ENCODE data around the gene SKIC3. TPM values are rescaled to one million over a fixed set of nuclear protein-coding genes. Genes with fewer than 3 reads are reported as not detected.

SKIC3 gene
- 65.4 and 71.6 TPM in 2 replicates for total RNA-seq (2014; rRNA removed; shearing (Covaris generic))

DNA sequence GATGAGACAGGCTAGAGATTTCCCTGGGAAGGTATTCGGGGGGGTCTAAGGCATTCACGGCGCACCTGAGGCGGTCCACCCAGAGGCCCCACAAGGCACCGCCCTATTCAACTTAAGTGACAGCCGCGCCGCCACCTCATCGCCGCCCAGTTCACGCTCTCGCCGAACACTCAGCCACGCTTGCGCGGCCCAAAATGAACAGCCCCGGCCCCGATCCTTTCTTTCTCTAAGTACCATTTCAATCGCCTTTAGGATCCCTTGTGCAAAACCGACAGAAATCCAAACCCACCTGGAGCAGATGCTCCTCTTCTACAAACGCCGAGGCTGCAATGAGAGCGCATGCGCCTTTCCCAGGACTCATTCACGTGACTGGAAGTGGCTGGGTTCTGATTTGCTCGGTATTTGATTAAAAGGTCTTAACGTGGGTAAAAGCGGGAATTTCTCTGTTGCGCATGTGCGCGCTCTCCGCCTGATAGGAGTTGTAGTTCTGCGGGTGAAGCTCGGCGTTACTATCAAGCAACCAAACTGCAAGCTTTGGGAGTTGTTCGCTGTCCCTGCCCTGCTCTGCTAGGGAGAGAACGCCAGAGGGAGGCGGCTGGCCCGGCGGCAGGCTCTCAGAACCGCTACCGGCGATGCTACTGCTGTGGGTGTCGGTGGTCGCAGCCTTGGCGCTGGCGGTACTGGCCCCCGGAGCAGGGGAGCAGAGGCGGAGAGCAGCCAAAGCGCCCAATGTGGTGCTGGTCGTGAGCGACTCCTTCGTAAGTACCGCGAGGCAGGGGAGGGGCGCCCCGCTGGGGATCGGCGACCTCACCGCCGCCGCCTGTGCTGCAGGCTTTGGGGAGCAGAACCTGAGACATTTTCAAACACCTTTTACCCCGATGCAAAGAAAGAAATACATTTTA lies at the start of gene SKIC3, which contains the start of gene ARSK:
SKIC3 (minus strand) TSS at position 331 of the 902 bp plus-strand sequence. CDS start 7,827 bp downstream, outside the sequence.
ARSK (plus strand) TSS at position 455 of the 902 bp plus-strand sequence; CDS start at position 633, 178 bp downstream.
- no peaks in the 10 kb centered on the region for H3K9me3 ChIP-seq (replicated peaks)

DNA sequence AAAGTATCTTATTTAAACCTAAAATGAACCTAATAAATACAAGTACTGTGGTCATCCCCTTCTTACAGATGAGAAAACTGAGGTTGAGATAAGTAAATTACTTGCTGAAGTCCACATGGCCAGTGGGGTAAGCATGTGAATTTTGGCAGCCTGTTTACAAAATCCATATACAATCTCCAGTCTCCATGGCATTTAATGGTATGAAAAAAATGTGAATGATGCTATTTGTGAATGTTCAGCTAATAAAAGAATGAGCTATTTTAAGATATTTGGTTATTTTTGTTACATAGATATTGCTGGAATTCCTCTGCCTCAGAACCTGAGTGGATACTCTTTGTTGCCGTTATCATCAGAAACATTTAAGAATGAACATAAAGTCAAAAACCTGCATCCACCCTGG lies 45.8 kb upstream of the SKIC3 start:
- no peak for DNase-seq
- H3K9me3 ChIP-seq (replicated peaks) = no peaks in the 10 kb centered on the region
- no peak overlapping the region for H3K4me3 ChIP-seq
- peaks cover 5% of the 10 kb centered on the region for H3K36me3 ChIP-seq
- no peaks in the 10 kb centered on the region for H3K4me1 ChIP-seq
- H3K27ac ChIP-seq = no peak overlapping the region
- no peaks in the 10 kb centered on the region for H3K27me3 ChIP-seq

More for the DNA sequence above, at the start of gene SKIC3, which contains the start of gene ARSK:
- Histone ChIP-seq H3K4me1 (no peaks in the 10 kb centered on the region), H3K27ac (peak within 1 kb of the TSS; percentile 61), H3K4me3 (peak within 1 kb of the TSS; percentile 78), H3K36me3 (peaks cover 4% of the 10 kb centered on the region; the same call in 1 of the 2 replicates), H3K27me3 (no peaks in the 10 kb centered on the region)
- DNase-seq = peak; percentile 94 to 99

DNA sequence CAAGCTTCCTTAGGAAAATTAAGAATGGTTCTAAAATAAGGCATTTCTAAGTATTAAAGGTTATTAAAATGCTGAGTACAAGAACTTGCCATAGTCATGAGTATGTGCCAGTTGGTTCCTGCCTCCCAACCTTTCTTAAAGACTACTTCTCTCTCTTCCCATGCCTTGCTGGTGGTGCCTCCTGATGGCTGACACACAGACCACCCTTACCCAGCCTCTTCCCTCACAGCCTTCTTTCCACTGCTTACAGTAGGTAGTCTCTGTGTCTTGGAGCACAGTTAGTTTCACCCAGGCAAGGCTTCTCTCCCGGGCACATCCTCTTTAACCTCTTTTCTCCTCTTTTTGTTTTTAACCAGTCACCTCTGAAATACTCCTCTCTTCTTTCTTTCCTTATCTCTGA lies 44.5 kb upstream of the SKIC3 start:
- DNase-seq = no peak
- no peaks in the 10 kb centered on the region for H3K4me1 ChIP-seq
- peaks cover 4% of the 10 kb centered on the region for H3K36me3 ChIP-seq
- no peak overlapping the region for H3K4me3 ChIP-seq
- H3K9me3 ChIP-seq (replicated peaks) = no peaks in the 10 kb centered on the region
- H3K27me3 ChIP-seq = no peaks in the 10 kb centered on the region
- no peak overlapping the region for H3K27ac ChIP-seq

DNA sequence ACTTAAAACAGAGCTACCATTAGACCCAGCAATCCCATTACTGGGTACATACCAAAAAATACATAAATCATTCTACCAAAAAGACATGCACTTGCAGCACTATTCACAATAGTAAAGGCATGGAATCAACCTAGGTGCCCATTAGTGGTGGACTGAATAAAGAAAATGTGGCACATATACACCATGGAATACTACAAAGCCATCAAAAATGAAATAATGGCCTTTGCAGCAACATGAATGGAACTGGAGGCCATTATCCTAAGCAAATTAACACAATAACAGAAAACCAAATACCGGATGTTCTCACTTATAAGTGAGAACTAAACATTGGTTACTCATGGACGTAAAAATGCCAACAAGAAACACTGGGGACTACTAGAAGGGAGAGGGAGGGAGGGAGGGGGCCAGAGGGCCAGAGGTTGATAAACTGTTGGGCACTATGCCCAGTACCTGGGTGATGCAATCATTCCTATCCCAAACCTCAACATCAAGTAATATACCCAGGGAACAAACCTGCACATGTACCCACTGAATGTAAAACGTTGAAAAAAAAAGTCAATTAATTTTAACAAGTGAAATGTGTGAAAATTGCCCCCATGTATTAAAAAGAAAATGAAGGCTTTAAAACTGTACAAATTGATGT lies 40.6 kb upstream of the SKIC3 start:
- DNase-seq = no peak
- H3K4me3 ChIP-seq = no peak overlapping the region
- H3K4me1 ChIP-seq = no peaks in the 10 kb centered on the region
- H3K36me3 ChIP-seq = peaks cover 4% of the 10 kb centered on the region; the same call in 1 of the 2 replicates
- no peak overlapping the region for H3K27ac ChIP-seq
- H3K9me3 ChIP-seq (replicated peaks) = no peaks in the 10 kb centered on the region
- H3K27me3 ChIP-seq = no peaks in the 10 kb centered on the region

DNA sequence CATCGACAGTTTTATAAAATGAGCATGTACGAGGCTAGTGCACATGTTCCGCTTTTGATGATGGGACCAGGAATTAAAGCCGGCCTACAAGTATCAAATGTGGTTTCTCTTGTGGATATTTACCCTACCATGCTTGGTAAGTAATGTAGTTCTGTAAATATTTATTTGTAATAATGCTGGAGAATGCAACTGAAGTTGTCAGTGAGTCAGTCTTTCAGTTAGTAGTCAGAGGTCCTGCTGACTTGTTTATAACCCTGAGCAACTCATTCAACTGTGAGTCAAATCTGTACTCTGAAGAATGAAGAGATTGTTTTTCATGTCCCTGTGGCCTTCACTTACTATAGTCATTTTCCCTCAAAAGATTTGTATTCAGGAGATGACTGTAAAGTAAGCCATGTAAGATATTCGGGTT lies 36.7 kb upstream of the SKIC3 start:
- DNase-seq = no peak
- Histone ChIP-seq H3K27ac (no peak overlapping the region), H3K36me3 (peaks cover 1% of the 10 kb centered on the region; the same call in 1 of the 2 replicates), H3K9me3 (replicated peaks) (no peaks in the 10 kb centered on the region), H3K27me3 (no peaks in the 10 kb centered on the region), H3K4me3 (no peak overlapping the region), H3K4me1 (no peaks in the 10 kb centered on the region)

DNA sequence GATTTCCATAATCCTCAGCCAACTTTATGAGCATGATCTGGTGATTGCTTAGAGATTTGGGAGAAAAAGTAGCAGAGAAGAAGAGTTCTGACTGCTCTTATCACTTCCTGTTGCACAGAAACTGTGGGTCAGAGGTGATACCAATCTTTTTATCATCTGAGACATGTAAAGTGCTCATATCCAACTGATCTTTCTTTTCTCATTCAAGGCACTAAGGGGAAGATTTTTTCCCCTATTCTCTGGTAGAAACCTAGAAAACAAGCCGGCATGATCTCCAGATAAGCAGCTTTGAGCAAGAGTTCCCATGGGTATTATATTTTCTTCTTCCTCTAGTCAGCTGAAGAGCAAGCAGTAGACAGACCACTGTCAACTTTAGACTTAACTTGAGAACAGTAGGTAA lies 36.1 kb upstream of the SKIC3 start:
- Histone ChIP-seq H3K4me1 (no peaks in the 10 kb centered on the region), H3K27me3 (no peaks in the 10 kb centered on the region), H3K9me3 (replicated peaks) (no peaks in the 10 kb centered on the region), H3K4me3 (no peak overlapping the region), H3K36me3 (no peaks in the 10 kb centered on the region), H3K27ac (no peak overlapping the region)
- no peak for DNase-seq

DNA sequence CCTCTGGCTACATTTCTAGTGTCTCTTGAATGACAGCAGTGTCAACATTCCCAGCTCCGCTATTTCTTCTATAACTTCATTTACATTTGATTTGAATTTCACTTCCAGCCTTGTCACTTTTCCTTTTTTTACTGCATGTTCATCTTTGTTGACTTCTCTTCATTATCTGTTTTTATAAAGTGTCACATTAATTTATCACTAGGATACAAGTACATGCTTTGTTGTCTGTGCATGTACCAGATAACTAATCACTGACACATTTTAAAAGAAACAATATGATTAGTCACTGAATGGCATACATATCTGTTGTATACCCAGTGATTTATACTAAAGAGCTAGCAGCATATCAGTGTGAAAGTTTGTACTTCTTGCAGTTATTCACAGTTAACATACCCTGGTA lies 29.2 kb upstream of the SKIC3 start:
- Histone ChIP-seq H3K27ac (no peak overlapping the region), H3K4me3 (no peak overlapping the region), H3K27me3 (no peaks in the 10 kb centered on the region), H3K9me3 (replicated peaks) (no peaks in the 10 kb centered on the region), H3K36me3 (no peaks in the 10 kb centered on the region), H3K4me1 (no peaks in the 10 kb centered on the region)
- no peak for DNase-seq

DNA sequence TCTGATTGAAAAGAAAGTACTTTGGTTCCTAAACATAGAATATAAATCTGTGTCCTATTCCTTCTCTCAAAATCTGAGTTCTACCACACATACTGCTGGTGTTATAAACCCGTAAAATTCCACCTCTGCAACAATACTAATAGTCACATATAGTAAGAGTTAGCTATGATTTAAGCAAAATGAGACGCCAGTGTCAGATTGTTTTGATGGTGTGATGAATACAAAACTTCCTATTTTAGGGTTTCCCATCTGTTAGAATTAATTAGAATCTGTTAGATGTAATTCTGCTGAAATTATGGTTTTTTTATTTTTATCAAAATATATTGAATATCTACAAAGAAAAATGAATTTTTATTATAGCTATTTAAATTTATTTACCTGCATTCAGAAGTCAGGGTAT lies 26.8 kb upstream of the SKIC3 start:
- H3K27ac ChIP-seq = no peak overlapping the region
- H3K27me3 ChIP-seq = no peaks in the 10 kb centered on the region
- no peak for DNase-seq
- H3K9me3 ChIP-seq (replicated peaks) = no peaks in the 10 kb centered on the region
- no peaks in the 10 kb centered on the region for H3K36me3 ChIP-seq
- H3K4me3 ChIP-seq = no peak overlapping the region
- H3K4me1 ChIP-seq = no peaks in the 10 kb centered on the region

DNA sequence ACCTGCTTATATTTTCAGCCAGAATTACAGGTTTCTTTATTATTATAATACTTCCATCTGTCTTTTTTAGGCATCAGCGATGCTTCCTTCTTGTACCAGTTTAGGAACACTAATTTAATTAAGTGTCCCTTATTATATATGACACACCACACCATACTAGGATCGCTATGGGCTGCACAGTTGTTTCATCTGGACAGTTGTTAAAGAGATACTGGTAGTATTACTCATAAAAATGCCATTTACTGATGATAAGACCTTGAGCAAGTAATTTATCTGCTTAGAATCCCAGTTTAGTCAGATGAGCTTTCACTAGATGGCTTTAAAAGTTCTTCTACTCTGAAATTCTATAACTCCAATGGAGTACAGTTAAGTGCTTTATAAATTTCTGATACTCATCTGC lies 17.2 kb upstream of the SKIC3 start:
- Histone ChIP-seq H3K36me3 (peaks cover 5% of the 10 kb centered on the region; the same call in 1 of the 2 replicates), H3K4me3 (no peak overlapping the region), H3K27me3 (no peaks in the 10 kb centered on the region), H3K27ac (no peak overlapping the region), H3K9me3 (replicated peaks) (no peaks in the 10 kb centered on the region; the same call in 1 of the 2 replicates), H3K4me1 (no peaks in the 10 kb centered on the region)
- DNase-seq = no peak

DNA sequence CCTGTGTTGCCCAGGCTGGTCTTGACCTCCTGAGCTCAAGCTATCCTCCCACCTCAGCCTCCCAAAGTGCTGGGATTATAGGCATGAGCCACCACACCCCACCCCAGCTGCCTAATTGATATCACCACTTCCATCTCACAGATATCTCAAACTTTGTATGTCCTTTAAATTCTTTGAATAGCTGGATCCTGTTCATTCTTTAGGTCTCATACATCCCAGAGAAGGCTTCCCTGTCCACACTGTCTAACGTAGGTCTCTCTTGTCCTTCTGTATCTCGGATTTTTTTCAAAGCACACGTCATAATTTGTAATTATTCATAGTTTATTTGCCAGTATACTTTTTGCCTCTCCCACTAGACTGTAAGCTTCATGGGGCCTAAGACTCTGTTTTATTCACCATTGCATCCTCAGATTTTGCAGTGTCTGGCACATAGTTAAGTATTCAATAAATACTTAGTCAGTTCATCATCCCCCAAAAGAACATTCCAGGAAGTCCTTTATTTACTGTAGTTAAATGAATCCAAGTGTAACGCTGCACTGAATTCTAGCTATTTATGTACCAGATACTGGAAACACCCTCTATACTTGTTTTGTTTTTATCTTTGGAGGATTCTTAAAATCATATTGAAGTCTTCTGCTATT lies 10.6 kb upstream of the SKIC3 start:
- peaks cover 3% of the 10 kb centered on the region; the same call in 1 of the 2 replicates for H3K4me1 ChIP-seq
- H3K27me3 ChIP-seq = no peaks in the 10 kb centered on the region
- H3K9me3 ChIP-seq (replicated peaks) = no peaks in the 10 kb centered on the region
- no peak for DNase-seq
- H3K4me3 ChIP-seq = no peak overlapping the region
- no peaks in the 10 kb centered on the region for H3K36me3 ChIP-seq
- H3K27ac ChIP-seq = no peak overlapping the region

DNA sequence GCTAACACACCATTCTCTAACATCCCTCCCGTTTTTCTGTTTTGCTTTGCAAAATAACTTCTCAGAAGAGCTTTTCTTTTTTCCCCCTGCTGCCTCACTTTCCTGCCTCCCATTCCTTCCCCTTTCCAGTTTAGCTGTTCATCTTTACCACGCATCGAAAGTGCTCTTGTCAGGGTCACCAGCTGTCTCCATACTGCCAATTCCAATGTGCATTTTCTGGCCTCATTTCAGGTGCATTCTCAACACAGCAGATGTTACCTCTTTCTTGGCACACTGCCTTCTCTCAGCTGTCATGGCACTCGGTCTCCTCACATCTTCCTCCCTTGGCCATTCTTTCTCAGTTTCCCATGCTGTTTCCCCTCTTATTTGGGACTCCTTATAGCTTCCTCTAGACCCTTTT lies 9.7 kb upstream of the SKIC3 start:
- peaks cover 3% of the 10 kb centered on the region; the same call in 1 of the 2 replicates for H3K4me1 ChIP-seq
- DNase-seq = peak; percentile 33 to 59
- no peaks in the 10 kb centered on the region for H3K9me3 ChIP-seq (replicated peaks)
- H3K36me3 ChIP-seq = no peaks in the 10 kb centered on the region
- no peak overlapping the region for H3K4me3 ChIP-seq
- no peak overlapping the region for H3K27ac ChIP-seq
- H3K27me3 ChIP-seq = no peaks in the 10 kb centered on the region

DNA sequence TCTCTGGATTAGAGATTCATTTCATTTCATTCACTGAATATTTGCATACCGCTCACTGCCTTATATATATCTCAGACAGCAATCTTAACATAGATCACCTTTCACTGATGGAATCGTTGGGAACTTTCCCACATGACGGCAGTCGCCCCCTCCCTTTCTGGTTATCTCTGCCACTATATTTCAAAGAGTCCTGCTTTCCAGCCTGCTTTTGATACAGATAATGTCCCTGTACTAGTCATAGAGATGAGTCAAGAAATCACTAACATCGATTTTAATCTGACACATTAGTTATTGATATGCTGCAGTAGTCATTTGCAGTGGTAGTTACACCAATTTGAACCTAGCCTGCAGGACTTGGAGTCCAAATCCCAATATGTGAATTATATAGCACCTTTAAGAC lies 8.6 kb upstream of the SKIC3 start:
- DNase-seq = no peak
- H3K27ac ChIP-seq = no peak overlapping the region
- H3K4me1 ChIP-seq = peaks cover 3% of the 10 kb centered on the region; the same call in 1 of the 2 replicates
- no peak overlapping the region for H3K4me3 ChIP-seq
- H3K9me3 ChIP-seq (replicated peaks) = no peaks in the 10 kb centered on the region
- H3K27me3 ChIP-seq = no peaks in the 10 kb centered on the region
- no peaks in the 10 kb centered on the region for H3K36me3 ChIP-seq

DNA sequence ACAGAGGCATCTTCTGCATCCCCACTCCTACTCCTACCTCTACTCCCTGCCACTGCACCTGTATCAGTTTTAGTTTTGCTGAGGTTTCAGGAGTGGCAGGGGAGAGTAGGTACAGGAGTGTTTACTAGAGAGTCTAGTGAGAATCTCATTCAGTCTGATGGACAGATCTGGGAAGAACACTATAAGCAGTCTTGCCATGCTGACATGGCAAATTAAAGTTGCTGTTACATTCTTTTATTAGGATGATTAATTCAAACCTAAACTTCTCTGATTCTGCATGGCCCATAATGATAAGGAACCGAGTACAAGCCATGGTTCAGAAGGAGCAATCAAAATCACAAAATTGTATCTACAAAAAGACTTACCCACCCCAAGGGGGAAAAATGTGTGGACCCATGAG lies 7.5 kb upstream of the SKIC3 start:
- Histone ChIP-seq H3K4me1 (peaks cover 3% of the 10 kb centered on the region; the same call in 1 of the 2 replicates), H3K4me3 (no peak overlapping the region), H3K9me3 (replicated peaks) (no peaks in the 10 kb centered on the region), H3K27me3 (no peaks in the 10 kb centered on the region), H3K27ac (no peak overlapping the region), H3K36me3 (0 out of 2 replicates have a peak, but pooled peaks cover under 1% of the 10 kb centered on the region)
- DNase-seq = no peak

DNA sequence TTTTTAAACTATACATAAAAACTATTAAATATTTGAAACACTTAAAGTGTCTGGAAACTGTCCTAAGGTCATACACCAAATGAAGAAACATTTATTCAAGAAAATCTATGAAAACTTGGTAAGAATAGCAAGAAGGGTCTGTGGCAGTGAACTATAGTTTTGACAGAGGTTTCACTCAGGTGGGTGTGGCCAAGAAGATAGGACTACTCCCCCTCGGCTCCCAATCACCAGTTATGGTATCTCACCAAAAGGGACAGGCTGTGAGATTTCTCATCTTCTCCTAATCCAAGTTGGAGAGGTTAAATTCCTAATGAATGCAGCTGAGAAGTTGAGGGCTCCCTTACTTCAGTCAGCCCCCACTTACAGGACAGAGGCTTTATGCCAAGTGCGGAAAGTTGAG lies 3.1 kb upstream of the SKIC3 start:
- Histone ChIP-seq H3K4me3 (no peak overlapping the region), H3K9me3 (replicated peaks) (no peaks in the 10 kb centered on the region), H3K27me3 (no peaks in the 10 kb centered on the region), H3K36me3 (peaks cover 2% of the 10 kb centered on the region; the same call in 1 of the 2 replicates), H3K4me1 (no peaks in the 10 kb centered on the region), H3K27ac (no peak overlapping the region)
- DNase-seq = no peak

Data from SJCRH30 (cell line).